Stimulated activated CD4-positive, alpha-beta T cell treated with anti-CD3 and anti-CD28 coated beads, Interleukin-15, amount 100 ng/mL, for 24 hours (primary cell): ENCODE measurements around the gene DDX39A.
"Not testable (repeated sequence)": the region's sequence is repeated elsewhere in the genome, so short reads cannot be mapped to it uniquely, and the experiment has no call there.

Experiments used
- DNase-seq: peaks from one replicate; pipeline ENCODE4 v3.0.0-alpha.2; 2020

The DDX39A gene

GRCh38 chr19:14383661-14384555, 35.2 kb downstream of the DDX39A start:
- peak; percentile 66 for DNase-seq

GRCh38 chr19:14381689-14382474, 37.3 kb downstream of the DDX39A start:
- DNase-seq = peak; percentile 83

- no peak for DNase-seq
Measured at GRCh38 chr19:14379294-14380065, 39.7 kb downstream of the DDX39A start.

- DNase-seq = no peak
Measured at GRCh38 chr19:14378890-14379289, 40.3 kb downstream of the DDX39A start.

- no peak for DNase-seq
Measured at GRCh38 chr19:14377883-14378328, 41.2 kb downstream of the DDX39A start.

- no peak for DNase-seq
Measured at GRCh38 chr19:14375582-14376291, 43.4 kb downstream of the DDX39A start.

GRCh38 chr19:14375055-14375581, 44.0 kb downstream of the DDX39A start:
- DNase-seq = peak; percentile 56

GRCh38 chr19:14374313-14374712, 44.8 kb downstream of the DDX39A start:
- DNase-seq = not testable (repeated sequence)

- DNase-seq = not testable (repeated sequence)
Measured at GRCh38 chr19:14372384-14373077, 46.6 kb downstream of the DDX39A start.

GRCh38 chr19:14371301-14371821, 47.8 kb downstream of the DDX39A start:
- DNase-seq = no peak

GRCh38 chr19:14370940-14371280, 48.2 kb downstream of the DDX39A start:
- no peak for DNase-seq

GRCh38 chr19:14370169-14370939, 48.8 kb downstream of the DDX39A start:
- peak; percentile 70 for DNase-seq

GRCh38 chr19:14369399-14370168, 49.6 kb downstream of the DDX39A start:
- peak; percentile 94 for DNase-seq

GRCh38 chr19:14368011-14368513, 51.1 kb downstream of the DDX39A start:
- DNase-seq = no peak

- DNase-seq = no peak
Measured at GRCh38 chr19:14367016-14367415, 52.1 kb downstream of the DDX39A start.

GRCh38 chr19:14366529-14366928, 52.6 kb downstream of the DDX39A start:
- DNase-seq = peak; percentile 86

GRCh38 chr19:14364098-14364443, 55.1 kb downstream of the DDX39A start:
- DNase-seq = not testable (repeated sequence)

GRCh38 chr19:14363183-14364097, 55.7 kb downstream of the DDX39A start:
- peak; percentile 81 for DNase-seq
